IPS-NIHi11 (cell line): ENCODE data around the gene FAM240A.

Source experiments
- DNase-seq: peaks from one replicate; pipeline ENCODE4 v3.0.0; 2012; ENCODE audit warnings: mixed read lengths, low spot score

The FAM240A gene

DNA sequence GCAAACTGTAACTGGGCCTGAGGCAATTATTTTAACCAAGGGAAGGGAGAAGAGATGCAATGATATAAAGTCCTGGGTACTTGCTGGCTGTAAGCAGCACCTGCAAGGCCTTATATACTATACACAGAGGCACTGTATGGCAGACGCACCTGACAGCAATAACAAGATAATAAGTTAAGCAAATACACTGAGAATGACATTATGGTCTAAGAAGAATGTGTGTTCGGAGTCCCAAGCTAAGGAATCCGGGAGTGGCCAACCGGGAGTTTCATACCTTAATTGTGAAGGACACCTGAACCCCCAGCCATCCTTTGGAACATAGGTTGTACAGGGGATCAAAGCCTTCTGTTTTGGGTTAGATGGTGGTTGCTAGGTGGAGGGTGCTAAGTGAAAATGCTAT is 13.7 kb downstream of the FAM240A start:
- DNase-seq, result no peak

DNA sequence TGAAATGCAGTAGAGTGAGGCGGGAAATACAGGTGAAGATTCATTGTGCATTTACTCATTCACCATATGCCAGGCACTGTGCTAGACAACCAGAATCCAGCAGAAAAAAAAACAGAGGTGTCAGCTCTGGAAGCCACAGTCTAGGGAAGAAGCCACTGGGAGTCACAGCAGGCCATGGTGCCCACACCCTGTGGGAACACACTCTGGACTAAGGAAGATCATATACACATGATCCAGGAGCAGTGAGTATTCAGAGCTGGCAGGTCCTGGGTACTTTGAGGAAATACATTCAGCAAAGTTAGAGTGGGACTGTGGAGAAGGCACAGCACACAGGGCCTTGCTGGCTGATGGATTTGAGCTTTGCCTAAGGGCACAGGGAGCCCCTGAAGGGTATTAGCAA is 14.8 kb downstream of the FAM240A start:
- DNase-seq, result no peak

DNA sequence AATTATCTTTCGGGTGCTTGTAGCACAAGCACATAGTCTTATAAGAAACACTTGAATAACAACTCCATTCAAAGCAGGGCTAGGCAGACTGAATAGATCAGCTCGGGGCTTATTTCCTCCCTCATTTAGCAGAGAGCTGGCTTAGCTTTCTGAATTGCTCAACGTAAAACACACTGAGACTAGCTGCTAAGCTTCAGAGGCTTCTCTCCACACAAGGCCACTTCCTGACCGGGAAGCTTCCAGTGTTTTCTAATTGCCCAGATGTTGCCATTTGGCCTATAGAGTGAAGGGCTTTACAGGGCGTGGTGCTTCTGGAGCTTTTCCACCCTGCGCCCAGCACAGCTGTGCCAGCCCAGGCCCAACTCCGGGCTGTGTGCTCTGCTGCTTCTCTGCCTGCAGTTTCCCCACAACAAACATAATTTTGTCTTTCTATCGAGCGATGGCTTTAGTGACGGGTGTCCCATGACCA is 16.6 kb downstream of the FAM240A start:
- DNase-seq, result no peak

DNA sequence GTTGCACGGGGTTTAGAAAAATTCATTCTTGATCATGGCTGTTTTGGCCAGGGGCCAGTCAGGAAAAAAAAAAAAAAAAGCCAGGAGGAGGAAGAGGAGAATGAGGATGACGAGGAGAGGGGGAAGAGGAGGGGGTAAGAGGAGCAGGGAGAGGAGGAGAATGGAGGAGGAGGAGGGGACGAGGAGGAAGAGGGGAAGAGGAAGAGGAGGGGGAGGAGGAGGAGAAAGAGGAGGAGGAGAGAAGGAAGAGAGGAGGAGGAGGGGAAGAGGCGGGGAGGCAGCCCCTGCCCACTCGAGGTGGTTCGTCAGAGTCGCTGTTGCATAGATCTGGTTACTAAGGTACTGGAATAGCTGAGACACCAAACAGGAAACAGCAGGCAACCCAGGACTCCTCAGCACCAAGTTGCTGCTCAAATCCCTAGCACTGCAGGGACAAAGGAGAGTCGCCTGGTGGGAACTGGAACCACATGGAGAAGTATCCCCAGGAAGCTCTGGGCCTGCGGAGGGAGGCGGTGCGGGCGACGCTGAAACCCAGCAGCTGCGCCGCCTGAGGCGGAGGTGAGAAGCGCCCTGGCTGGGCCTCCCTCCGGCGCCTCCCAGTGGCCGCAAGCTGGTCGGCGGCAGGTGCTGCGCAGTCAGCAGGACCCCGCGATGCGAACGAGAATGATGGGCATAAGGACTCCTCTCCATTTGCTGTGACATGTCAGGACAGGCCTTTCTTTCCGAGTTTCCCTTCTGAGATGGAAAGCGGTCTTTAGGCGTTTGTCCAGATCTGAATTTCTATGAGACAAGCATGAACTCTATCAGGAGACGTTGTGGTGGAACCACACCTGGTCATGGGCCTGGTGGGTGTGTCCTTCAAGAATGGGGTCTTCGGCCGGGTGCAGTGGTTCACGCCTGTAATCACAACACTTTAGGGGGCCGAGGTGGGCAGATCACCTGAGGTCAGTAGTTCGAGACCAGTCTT is 17.5 kb downstream of the FAM240A start:
- peak; percentile 93 for DNase-seq

DNA sequence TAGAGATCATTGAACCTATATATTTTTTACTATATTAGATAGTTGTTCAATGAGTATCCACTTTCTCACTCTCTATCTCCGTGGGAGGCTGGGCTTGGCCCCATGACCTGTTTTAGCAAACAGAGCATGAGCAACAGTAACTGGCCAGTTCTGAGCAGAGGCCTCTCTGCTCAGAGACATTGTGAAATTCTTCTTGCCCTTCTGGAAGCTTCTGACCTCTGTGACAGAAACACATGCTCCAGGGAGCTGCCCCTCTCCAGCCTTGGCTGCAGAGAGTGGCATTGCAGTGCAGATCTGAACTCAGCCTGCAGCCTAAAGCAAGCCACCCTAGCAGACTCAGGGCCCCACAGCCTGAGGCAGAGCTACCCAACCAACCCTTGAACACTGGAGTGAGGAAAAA is 20.5 kb downstream of the FAM240A start:
- no peak for DNase-seq

DNA sequence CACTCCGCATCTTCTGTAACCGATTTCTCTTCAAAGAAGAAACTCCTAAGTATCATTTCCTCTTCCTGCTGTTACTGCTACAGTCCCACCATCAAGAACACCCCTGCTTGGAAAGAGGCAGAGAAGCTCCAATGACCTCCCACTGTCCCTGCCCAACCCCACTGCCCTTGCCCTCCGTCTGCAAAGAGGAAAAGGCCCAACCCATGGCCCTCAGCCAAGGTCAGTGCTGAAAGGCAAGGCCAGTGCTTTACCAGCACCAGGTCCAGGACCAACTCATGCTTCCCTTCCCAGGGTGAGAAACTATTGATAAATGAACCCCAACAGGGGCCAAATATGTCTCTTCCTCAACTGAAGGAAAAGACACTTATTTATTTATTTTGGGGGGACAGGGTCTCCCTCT is 22.5 kb downstream of the FAM240A start:
- DNase-seq, result no peak

DNA sequence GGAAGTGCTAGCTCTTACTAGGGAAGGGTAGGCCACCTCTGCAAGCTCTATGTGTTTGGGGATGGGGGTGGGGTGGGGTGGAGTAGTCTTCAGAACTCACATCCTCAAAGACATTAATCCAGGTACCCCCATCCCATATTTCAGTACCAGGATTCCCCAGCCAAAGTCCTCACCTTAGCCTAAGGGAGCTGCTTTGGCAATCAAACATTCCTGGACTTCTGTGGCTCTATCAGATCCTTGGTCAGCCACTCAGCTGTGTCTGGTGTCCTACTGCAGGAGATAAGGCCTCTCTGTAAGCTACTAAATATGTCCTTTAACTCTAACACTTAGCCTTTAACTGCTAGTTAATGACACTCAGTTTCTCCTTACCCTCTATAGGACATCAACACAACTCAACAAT is 26.9 kb downstream of the FAM240A start:
- no peak for DNase-seq

DNA sequence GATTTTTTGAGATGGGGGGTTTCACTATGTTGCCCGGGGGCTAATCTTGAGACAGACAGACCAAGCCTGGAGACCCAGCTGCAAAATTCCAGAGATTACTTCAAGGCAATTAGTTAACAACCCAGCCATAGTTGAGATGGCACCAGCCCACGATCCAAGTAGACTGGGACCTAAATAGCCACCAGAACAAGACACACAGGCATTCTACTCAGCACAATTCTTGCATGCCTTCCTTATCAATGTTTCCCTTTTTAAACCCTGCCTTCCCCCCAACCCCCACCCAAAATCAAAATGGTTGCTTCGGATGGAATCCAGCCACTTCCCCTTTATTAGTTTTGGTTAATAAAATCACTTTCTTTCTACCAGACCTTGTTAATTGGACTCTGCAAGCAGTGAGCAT is 28.6 kb downstream of the FAM240A start:
- DNase-seq, result no peak

DNA sequence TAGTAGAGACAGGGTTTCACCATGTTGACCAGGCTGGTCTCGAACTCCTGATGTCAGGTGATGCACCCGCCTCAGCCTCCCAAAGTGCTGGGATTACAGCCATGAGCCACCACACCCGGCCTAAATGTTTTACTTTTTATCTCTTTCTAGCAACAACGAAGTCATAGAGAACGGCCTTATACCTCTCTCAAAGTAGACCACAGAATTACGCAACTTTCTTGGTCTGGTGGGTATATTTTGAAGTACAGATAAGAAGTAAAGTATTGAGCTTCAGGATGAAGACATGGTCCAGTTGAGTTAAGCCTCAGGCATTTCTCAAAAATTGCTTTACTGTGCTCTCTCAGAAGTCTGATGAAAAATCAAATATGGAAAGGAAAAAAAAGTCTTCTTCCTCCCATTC is 30.6 kb downstream of the FAM240A start:
- DNase-seq, result no peak

DNA sequence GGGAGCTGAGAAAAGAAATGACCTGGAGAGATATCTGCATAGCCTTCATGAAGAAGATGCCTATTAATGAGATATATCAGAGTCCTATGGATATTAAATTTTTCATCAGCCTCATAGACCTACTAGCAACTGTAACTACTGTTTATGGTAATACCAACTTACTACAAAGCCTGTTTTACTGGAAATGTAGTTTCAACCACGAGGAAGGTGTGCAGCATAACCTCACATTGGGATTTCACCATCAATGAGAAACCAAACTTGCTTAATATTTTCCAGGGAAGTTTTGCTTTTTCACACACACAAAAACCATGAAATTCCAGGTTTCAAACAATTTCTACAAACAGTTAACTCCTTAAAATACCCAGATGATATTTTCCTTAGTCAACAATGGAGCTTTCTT is 31.4 kb downstream of the FAM240A start:
- no peak for DNase-seq

DNA sequence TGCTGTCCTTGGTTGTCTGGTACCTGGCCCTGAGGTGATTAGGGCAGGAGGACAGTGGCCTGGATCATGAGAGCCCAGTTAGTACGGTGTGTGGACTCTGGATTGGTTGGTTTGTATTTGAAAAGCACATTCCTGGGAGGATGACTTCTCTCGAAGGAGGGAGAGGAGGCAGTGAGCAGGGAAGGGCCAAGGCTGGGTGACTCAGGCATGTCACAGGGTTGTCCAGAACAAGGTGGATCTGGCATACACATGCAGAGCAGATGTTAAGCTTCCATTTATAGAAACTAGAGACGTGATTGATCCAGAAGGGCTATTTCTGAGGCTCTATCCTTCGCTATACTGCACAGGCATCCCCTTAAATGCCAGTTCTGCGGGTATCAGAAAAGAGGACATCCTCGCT is 34.4 kb downstream of the FAM240A start:
- no peak for DNase-seq

DNA sequence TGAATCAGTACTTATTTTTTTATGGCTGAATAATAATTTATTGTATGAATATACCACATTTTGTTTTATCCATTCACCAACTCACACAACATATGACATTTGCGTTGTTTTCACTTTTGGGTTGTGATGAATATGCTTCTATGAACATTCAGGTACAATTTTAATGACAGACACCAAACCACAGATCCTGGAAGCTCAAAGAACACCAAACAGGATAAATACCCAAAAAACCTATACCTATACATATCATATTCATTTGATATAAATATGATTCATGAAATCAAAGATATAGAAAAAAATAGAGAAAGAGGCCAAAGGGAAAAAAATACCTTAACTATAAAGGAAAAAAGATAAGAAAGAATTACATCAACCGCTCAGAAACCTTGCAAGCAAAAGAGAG is 35.8 kb downstream of the FAM240A start:
- DNase-seq, result no peak

DNA sequence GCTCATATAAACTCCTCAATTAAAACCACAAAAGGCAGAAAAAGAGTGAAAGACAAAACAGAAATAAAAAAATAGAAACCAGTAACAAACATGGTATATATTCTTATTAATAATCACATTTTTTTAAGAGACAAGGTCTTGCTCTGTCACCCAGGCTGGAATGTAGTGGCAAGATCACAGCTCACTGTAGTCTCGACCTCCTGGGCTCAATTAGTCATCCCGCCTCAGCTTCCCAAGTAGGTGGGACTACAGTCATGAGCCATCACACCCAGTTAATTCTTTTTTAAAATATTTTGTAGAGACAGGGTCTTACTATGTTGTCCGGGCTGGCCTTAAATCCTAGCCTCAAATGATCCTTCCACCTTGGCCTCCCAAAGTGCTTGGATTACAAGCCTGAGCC is 37.1 kb downstream of the FAM240A start:
- no peak for DNase-seq

DNA sequence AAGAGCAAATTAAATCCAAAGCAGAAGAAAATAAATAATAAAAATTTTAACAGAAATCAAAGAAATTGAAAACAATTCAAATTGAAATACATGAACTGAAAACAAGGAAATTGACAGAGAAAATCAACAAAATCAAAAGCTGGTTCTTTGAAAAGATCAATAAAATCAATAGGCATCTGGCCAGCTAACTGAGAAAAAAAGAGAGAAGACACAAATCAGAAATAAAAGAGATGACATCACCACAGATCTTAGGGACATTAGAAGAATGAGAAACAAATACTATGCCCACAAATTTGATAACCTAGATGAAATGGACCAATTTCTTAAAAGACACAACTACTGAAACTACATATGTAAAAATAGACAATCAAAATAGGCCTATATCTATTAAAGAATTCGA is 38.8 kb downstream of the FAM240A start:
- no peak for DNase-seq

DNA sequence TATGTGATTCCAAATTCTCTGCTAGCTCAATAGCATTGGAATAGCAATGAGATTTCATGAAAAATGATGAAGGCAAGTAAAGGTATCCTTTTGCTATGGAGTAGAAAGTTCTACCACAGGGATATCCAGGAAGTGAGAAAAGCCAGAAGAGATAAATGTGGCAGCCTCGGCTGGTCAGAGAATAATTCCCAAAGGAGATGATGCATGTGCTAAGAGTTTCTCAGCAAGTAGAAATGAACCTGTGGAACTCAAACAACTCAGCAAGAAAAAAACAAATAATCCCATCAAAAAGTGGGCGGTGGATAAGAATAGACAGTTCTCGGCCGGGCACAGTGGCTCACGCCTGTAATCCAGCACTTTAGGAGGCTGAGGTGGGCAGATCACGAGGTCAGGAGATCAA is 42.9 kb downstream of the FAM240A start:
- DNase-seq, result no peak

DNA sequence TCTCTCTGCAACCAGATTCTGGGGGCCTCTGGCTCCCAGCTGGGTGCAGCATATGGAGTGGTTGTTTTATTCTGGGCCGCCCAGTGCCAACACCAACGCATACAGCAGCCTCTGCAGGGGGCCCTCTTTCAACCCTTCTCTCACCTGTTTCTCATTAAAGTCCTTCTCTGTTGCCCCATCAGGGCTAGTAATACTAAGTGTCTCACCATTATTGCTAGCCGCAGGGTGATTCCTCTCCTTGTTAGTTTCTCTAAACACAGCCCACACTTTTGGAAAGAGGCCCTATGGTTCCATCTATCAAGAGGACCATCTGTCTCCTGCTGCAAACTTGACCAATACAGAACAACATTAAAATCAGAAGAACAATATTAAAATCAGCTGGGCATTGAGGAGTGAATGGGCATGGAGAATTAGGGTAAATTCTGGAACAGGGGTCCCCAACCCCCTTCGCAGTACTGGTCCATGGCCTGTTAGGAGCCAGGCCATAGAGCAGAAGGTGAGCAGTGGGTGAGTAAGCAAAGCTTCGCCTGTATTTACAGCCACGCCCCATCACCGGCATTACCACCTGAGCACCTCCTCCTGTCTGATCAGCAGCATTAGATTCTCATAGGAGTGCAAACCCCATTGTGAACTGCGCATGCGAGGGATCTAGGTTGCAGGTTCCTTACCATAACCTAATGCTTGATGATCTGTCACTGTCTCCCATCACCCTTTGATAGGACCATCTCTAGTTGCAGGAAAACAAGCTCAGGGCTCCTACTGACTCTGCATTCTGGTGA is 44.6 kb downstream of the FAM240A start:
- DNase-seq, result no peak

DNA sequence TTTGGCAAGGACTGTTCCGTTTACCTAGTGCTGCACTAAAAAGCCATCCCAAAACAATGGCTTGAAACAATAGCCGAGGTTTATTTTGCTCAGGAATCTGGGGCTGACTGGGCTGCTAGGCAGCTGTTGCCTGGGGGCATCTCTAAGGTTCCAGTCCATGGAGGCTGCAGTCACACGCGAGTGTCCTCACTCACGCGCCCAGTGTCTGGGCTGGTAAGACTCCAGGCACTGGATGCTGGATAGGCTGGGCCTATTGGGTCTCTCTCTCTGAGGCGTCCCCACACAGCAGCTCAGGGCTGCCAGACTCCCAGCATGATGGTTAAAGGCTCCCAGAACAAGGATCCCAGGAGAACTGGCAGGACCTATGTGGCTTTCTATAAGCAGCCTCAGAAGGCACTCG is 47.0 kb downstream of the FAM240A start:
- peak; percentile 21 for DNase-seq

DNA sequence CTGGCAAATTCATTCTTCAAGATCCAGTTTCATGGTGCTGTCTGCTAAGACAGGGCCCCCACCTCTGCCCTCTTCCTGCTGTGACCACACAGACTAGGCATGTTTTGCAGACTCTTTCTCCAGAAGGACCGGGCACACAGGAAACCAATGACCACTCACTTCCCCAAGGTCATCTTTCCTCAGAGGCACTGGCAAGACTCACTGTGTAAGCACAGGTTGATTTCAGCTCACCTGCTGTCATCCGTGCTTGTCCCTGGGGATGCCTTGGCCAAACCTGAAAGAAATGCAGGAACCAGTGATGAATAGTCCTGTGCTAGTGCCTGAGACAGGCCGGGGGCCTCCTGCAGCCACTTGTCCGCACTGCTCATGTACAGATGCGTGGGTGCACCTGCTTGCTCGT is 47.7 kb downstream of the FAM240A start:
- DNase-seq, result peak; percentile 10

DNA sequence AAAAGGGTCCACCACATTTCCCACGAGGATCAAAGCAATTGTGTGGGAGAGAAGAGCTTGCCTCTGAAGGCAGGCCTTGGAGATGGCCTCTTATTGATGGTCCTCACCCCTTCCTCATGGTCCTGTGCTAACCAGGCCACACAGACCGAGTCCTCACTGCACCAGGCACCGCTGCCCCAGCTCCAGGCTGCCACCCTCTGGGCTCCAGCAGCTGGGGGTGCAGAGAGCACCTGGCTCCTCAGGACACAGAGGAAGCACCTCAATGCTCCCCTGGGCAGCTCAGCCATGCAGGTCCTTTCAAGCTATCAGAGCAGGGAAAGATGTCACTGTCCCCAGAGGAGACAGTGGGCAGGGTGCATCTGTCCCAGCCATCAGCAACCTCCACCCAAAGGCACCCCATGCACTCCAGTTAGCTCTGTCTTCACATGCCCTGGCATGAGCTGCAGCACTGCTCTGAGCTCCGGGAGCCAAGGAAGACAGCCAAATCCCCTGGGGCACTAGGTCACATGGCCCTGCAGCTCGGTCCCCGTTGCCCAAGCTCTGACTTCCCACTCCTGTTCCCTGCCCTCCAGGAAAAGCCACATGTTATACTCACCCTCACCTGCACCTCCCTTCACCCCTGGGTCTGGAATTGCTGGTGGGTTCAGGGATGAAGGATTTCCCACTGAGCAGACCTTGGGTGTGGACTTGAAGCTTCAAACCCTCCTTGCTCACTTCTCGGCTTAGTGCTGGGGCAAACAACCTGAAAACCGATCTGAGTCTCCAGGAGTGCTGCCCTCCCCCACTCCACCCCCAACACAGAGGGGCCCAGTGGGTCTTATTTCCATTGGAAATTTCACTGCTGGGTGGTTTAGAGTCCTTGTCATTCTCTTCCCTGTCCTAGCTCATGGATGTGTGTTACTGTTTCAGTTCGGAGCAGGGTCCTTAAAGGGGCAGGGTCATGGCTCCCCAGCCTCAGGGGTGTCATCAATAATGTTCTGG is 48.5 kb downstream of the FAM240A start:
- peak; percentile 14 for DNase-seq

DNA sequence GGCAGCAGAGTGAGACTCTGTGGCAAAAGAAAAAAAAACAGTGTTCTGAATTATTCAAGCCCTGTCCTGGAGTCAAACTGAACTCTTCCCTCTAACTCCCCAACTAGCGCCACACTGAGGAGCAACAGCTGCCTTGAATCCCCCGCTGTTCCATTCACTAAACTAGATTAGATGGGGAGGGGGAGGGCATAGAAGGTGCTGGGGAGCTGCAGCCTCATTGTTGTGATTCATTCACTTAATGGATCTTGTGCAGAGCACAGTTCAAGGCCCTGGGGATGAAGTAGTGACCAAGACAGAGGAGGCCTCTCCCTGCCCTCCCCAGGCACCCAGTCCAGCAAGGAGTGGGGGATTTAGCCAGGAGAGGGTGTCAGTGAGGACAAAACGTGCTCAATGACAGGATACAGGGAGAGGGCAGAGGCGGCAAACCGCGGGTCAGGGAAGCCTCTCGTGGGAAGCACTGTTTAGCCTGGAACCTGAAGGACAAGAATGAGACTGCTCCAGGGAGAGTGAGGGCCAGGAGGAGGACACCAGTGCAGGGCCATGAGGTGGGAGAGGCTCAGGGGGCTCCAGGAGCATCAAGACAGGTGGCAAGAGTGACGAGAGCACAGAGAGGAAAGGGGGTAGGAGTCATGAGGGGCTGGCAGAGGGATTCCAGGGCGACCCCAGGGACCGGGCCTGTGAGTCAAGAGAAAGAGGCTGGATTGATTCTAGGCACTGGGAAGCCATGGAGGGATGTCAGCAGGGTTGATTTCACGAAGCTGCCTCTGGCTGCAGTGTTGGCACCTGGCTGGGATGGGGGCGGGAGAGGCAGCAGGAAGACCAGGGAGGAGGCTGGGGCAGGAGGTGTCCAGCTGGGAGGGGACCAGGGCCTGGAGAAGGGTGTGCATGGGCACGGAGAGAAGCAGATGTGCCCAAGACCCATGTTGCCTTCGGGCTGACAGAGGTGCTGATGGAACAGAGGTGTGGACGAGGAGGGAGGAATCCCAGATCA is 49.7 kb downstream of the FAM240A start:
- peak; percentile 48 for DNase-seq
